DMS114 treated with DMSO at 0.1 percent for 48 hours (cell line): ENCODE data around the gene GNG2.

Source experiments
- DNase-seq: peaks from one replicate; lab custom pipeline; 2025; ENCODE audit not compliant: unreplicated experiment; lab: John Stamatoyannopoulos, UW

The GNG2 gene

GRCh38 chr14:51860164-51860824 lies at the start of gene GNG2:
Gene GNG2 (plus strand): TSS chr14:51860612. CDS start chr14:51950679, 90,067 bp downstream.
- no peak for DNase-seq

GRCh38 chr14:51811706-51812105 lies 48.7 kb upstream of the GNG2 start:
- DNase-seq, result no peak

DNA sequence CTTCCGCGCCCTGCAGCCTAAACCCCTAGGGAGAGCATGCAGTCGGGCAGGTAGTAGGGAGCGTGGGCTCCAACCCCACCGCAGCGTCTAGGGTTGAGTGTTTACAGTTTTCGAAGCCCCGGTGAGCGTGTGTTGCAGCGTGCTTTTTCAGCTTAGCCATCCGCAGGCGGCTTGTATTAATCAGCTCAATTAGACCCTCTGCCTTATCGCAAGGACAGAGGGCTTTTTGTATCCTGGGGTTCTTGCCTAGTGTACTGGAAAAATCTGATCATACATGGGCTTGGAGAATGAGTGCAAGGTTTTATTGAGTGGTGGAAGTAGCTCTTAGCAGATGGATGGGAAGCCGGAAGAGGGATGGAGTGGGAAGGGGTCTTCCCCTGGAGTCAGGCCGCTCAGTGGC lies 44.4 kb upstream of the GNG2 start:
- no peak for DNase-seq

DNA sequence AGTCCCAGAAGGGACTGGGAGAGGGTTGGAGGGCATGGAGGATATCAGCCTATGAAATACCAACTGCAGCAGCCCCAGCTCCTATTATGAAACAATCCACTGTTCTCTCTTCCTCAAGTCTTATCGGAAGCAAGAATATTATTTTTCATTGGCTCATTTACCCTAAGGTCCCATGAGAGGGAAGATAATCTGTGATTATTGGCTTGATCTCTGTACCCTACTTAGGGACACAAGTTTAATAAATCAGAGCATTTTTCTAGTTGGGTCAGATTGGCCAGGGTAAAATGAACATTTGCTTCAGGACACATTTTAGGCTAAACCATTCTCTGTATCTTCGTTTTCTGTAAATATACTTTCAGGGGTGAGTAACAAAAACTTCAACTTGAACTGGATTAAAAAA lies 43.1 kb upstream of the GNG2 start:
- DNase-seq, result no peak

- no peak for DNase-seq
Observed at GRCh38 chr14:51818748-51819380, 41.5 kb upstream of the GNG2 start.

- DNase-seq, result no peak
Observed at GRCh38 chr14:51821822-51822221, 38.6 kb upstream of the GNG2 start.

DNA sequence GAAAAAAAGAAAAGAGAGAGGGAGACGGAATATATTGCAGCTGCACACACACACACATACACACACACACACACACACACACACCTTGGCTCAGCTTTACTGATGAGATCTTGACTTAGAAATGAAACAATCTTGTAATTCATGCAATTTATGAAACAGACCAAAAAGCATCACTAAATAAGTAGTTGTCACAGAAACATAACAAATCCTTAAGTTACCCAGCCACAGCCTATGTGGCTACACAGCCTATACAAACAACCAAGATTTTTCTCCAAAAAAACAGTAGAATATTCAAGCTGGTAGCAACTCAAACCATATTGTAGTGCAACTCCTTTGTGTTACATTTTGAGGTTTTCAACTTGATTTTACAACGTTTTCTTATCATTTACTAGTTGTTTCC lies 37.9 kb upstream of the GNG2 start:
- DNase-seq, result no peak

DNA sequence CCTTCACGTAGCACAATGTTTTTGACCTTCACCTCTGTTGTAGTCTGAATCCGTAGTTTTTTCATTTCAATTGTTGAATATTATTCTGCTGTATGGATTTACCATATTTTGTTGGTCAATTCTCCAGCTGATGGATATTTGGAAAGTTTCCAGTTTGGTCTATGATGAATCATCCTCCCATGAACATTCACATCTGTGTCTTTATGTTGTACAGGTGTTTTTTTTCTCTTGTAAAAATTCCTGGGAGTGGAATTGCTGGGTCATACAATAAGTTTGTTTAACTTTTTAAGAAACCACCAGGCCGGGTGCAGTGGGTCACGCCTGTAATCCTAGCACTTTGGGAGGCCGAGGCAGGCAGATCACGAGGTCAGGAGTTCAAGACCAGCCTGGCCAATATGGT lies 36.7 kb upstream of the GNG2 start:
- DNase-seq, result no peak

- DNase-seq, result no peak
Observed at GRCh38 chr14:51824191-51824590, 36.2 kb upstream of the GNG2 start.

GRCh38 chr14:51825926-51826325 lies 34.5 kb upstream of the GNG2 start:
- no peak for DNase-seq

DNA sequence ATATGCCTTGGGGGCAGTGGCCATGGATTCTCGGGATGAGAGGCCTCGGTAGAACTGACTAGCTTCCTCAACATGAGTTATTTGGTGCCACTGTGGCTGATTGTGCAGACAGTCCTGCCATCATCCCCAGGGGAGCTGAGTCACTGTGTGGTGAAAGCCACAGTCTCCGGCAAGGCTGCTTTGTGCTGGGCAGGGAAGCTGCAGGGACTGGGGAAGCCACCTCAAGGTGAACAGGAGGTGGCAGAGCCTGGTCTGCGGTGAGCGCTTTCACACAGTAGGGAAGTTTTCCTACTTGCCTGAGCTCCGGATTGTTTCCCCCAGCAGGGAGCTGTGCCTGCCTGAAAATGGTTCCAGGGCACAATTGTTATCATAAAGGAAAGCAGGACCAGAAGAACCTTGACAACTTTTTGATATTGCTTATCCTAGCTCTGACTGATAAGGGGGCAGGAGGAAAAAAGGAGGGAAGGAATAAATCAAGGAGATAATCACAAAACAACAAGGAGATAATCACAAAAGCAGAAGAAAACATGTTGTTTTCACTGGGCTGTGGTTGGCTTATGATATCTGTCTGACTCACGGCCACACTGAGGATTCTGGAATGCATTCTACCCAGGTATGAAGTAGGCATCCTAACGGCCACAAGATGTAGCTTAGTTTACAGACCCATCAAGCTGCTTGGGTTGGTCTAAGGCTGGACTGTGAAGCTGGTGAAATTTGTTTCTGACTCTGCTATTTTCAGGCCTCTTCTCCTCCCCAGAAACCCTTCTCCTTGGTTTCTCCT lies 32.2 kb upstream of the GNG2 start:
- DNase-seq, result no peak

- no peak for DNase-seq
Observed at GRCh38 chr14:51834240-51834639, 26.2 kb upstream of the GNG2 start.

DNA sequence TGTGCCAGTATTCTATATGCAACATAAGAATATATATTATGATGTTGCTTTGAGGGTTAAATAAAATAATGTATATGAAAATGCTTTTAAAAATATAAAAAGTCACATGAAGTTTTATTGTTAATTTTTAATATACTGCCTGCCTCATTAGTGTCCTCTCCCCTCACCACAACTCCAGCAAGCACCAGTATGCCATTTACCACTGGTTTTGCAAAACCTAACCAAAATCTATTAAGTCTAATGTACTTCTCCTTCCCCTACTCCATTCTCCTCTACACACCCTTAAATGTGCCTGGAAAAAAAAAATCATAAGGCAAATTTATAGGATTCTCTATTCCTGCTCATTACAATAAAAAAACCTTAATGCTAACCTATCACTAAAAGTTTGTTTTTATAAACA lies 24.0 kb upstream of the GNG2 start:
- DNase-seq, result no peak

GRCh38 chr14:51844081-51844881 lies 16.1 kb upstream of the GNG2 start:
- no peak for DNase-seq

GRCh38 chr14:51845811-51846210 lies 14.6 kb upstream of the GNG2 start:
- no peak for DNase-seq

- DNase-seq, result no peak
Observed at GRCh38 chr14:51846631-51847488, 13.6 kb upstream of the GNG2 start.

- no peak for DNase-seq
Observed at GRCh38 chr14:51847489-51847796, 13.0 kb upstream of the GNG2 start.

GRCh38 chr14:51848120-51848519 lies 12.3 kb upstream of the GNG2 start:
- no peak for DNase-seq

DNA sequence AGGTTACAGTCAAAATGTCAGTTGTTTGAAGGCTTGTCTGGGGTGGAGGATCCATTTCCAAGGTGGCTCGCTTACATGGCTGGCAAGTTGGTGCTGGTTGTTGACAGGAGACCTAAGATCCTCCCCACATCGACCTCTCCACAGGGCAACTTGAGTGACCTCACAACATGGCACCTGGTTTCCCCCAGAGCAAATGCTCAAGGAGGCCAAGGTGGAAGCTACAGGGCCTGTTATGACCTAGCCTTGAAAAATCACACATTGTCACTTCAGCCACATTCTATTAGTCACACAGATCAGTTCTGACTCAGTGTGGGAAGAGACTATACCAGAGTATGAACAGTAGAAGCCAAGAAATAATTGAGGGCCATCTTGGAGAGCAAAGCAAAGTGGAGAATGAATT lies 11.3 kb upstream of the GNG2 start:
- DNase-seq, result no peak

- DNase-seq, result no peak
Observed at GRCh38 chr14:51850651-51851050, 9.8 kb upstream of the GNG2 start.

GRCh38 chr14:51852541-51852940 lies 7.9 kb upstream of the GNG2 start:
- no peak for DNase-seq
